ENCODE results near the gene GJB6.

GJB6 gene

DNA sequence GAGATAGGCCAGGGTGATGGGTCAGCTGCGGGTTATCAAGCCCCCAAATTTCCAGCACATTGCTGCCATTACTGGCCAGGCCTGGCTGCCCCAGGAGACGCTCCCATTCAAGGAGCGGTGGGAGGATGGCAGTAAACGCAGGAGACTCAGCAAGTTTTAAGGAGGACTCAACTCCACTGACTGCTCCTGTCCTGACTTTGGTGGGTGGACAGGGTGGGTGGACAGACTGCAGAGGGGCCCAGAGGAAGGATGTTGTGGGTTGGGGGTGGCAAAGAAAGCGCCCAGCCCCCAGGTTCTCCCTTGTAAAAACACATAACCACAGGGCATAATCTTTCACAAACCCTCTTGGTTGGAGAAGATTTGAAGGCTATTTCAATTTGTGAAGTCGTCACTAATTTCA lies 4.4 kb downstream of the GJB6 start:
- DNase-seq (ENCODE audit: extremely low read depth in 1 of 2, low read depth in 1 of 2), result no peak

DNA sequence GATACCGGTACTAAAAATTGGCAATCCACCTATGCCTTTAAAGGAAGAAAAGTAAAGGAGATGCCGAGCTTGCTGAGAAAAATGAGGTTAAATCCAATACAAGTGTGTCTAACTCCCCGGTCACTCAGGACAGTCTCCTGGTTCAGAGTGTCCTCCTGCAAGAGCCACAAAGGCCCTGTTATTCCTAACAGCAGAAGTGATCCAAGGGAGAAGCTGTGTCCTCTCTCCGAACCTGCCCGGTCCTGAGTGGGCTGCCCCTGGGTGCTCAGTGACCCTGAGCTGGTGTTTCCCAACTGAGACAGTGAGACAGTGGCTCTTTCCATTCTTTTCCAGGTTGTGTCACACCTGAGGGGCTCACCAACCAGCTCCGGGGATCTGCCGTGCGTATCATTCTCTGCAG lies 4.8 kb downstream of the GJB6 start:
- DNase-seq (ENCODE audit: extremely low read depth in 1 of 2, low read depth in 1 of 2), result no peak

DNA sequence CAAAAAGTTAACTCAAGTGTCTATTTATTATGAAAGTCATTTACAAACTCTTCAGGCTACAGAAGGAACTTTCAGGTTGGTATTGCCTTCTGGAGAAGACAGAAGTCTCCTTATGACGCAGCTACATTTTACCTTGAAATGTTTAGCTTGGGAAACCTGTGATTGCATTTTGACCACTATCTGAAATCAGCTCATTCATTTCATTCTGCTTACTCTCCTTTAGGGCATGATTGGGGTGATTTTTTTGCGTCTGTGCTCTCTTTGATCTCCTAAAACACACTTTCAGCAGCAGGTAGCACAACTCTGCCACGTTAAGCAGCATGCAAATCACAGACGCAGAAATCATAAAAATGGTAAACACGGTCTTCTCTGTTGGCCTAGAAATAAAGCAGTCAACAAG lies 9.6 kb downstream of the GJB6 start:
- no peak for DNase-seq (ENCODE audit: extremely low read depth in 1 of 2, low read depth in 1 of 2)

DNA sequence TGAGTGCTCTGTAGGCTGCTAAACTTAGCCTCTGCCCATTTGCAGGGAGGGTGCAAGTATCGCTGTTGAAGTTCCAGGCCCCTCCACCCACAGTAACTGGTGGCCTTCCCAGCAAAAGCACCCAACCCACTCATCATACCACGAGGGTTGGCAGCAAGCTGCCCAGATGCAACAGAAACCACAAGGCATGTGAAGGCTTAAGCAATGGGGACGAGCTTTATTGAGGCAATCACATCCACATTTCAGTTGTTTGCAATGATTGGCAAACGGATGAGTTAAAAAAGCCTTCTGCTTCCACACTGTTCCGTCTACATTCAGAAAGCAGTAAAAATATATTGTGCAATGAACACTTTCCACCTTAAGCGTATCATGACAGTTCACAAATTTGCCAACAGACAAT lies 10.3 kb downstream of the GJB6 start:
- DNase-seq (ENCODE audit: extremely low read depth in 1 of 2, low read depth in 1 of 2), result no peak

DNA sequence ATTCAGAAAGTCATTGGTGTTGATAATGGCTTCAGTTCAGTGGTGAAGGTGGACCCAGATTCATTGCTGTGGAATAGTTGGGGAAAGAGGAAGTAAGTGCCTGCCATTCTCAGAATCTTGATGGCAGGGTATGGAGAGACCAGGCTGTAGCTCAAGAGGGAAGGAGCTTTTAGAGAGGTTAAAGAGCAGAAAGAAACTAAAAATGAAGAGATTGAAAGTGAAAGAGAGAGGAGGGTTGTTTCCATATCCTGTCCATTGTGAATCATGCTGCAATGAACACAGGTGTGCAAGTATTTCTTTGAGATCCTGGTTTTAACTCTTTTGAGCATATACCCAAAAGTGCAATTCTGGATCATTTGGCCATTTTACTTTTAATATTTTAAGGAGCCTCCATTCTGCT lies 12.5 kb downstream of the GJB6 start:
- DNase-seq (ENCODE audit: extremely low read depth in 1 of 2, low read depth in 1 of 2), result no peak

DNA sequence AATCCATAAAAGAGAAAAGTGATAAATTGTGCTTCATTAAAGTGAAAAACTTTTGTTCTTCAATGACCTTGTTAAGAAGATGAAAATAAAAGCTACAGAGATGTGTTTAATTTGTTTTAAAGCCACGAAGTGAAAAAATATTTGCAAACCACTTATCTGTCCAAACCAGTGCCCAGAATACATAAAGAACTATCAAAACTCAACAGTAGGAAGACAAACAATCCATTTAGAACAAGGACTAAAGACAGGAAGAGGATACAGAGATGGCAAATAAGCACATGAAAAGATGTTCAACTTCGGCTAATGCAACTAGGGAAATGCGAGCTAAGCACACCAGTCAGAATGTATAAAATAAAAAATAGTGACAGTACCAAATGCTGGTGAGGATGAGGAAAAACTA lies 15.0 kb downstream of the GJB6 start:
- DNase-seq (ENCODE audit: extremely low read depth in 1 of 2, low read depth in 1 of 2), result no peak

DNA sequence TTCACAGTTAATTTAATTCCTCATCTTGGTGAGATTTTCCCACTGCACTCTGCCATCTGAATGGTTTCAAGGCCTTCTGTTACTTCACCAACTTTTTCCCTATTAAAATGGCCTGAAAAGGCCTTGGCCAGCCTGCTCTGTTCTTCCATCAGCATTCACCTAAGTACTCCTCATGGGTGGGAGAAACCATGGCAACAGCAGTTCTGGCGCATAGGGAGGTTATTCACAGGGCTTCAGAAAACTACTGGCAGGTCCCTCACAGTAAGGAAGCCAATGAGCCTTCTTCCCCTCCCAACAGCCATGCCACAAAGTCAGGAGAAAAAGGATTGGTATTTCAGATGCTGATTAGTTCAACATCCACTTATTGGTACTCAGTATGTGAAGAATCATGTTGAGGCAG lies 22.2 kb downstream of the GJB6 start:
- DNase-seq (ENCODE audit: extremely low read depth in 1 of 2, low read depth in 1 of 2), result no peak

DNA sequence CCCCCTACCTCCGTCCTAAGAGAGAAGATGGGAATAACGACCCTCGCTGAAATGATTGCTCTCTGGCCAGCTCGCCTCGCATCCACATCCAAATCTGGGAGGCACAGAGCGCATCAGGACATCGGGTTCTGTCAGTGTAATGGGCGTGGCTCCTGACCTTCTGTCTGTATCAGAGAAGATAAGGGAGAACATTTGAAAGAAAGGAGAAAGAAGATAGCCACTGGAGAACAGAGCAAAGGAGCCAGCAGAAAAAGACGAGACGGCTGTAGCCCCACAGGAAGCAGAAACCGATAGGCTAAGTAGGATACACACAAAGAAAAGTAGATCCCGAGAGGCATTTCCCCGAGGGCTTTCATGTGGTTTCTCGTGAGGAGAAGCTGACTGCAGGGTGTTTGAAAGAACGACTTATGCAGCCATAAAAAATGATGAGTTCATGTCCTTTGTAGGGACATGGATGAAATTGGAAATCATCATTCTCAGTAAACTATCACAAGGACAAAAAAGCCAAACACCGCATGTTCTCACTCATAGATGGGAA lies 25.4 kb downstream of the GJB6 start:
- DNase-seq (ENCODE audit: extremely low read depth in 1 of 2, low read depth in 1 of 2), result no peak

DNA sequence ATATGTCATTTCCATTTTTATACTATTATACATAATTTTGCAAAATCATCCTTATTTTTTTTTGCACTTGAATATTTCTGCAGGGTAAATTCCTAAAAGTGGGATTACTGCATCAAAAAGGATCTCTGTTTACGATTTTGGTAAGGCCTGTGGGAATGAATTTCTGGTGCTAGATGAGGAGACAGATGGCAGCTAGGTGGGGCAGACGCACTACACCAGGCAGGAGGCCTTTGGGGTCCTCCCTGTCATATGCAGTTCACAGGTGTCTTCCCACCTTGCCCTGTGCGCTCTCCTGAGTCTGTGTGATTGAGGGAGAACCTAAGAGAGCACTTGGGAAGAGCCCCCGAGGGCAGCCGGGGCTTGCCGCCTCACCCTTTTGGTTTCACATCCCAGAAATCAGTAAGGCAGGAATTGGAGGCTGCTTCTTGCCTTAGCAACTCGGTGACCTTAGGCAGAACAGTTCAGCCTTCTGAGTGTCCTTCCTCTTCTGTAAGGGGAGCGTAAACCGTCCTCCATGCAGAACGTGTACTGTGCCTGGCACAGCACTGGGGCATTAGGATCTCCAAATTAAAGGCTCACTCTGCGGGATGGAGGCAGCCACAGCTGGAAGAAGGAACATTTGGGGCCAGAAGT lies 25.9 kb downstream of the GJB6 start:
- DNase-seq (ENCODE audit: extremely low read depth in 1 of 2, low read depth in 1 of 2), result no peak

DNA sequence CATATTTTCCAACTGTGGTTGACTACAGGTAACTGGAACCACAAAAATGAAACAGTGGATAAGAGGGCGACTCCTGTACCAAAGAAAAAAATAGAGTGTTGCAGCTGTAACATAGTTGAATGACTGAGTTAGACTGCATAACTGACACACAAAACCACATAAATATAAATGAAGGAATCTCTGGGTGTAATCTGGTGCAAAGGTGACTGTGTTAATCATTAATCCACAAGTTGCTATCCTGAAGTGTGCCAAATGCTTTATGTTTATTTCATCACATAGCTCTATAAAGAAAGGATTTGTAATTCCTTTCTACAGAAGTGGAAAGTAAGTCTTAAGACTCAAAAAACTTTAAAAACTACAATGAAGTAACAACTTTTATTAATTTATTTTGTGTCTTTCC lies 33.3 kb downstream of the GJB6 start:
- no peak for DNase-seq (ENCODE audit: extremely low read depth in 1 of 2, low read depth in 1 of 2)

DNA sequence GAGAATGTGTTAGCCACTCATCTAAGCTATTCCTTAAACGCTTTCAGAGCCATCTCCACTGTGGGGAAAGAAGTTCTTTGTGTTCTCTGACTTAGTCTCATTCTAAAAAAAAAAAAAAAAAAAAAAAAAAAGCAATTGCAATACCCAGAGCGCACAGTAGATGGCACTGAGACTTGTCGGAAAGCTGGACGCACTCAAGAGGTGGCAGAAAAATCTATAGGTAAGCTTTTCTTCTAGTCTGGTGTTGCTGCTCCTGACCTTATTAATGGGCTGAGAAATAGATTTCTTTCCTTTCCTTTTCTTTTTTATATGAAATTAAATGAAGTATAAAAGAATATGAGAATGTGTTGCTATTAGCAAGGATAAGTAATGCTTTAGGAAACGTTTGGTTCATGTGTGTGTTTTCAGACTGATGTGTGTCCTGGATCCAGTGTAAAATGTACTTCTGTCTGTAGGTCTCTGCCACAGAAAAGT lies 34.7 kb downstream of the GJB6 start:
- no peak for DNase-seq (ENCODE audit: extremely low read depth in 1 of 2, low read depth in 1 of 2)

DNA sequence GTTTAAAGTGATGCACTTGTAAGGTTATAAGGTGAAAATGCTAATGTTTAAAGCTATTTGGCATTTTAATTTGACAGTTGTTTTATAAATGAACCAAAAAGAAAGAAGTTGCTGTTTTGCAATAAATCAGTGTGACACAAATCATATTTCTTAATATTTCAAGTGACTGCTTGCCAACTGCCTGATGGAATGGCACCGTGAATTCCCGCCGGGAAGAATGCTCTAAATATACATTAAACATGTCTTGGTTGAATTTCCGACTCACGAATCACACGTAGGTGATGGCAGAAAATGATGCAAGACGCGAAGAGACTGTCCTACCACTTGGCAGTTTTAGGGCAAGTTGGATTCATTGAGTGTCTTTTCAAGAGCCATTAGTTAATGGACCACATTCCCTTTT lies 36.3 kb downstream of the GJB6 start:
- no peak for DNase-seq (ENCODE audit: extremely low read depth in 1 of 2, low read depth in 1 of 2)

DNA sequence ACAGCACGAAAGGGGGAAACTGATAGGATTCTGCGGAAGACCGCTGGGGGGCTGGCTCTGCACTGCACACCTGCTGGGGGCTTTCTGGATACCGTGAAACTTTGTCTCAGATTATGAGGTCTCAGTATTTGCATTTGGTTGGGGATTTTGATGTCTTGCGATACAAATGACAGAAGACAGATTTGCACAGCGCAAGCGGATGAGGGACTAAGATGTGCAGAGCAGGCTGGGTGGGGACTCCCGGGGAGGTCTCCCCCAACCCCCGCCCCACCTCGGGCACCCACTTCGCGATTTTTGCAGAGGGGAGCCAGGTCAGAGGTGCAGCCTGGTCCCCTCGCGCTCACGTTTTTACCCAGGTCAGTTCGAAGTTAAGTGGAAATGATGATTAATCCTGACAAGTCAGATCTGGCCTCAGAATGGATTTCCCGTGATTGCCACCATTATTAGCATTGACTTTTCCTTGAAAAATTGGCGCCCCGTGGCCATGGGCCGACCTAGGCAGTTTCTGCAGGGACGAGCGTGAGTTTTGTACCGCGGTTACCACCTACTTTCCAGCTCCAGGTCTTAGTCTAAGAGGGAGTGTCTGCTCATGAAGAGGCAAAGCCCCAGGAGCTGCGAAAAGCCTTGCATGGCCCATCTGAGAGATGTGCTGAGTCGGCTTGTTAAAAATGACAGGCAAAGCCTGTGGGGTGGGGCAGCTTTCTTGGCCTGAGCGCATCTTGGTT lies 38.0 kb downstream of the GJB6 start:
- no peak for DNase-seq (ENCODE audit: extremely low read depth in 1 of 2, low read depth in 1 of 2)

DNA sequence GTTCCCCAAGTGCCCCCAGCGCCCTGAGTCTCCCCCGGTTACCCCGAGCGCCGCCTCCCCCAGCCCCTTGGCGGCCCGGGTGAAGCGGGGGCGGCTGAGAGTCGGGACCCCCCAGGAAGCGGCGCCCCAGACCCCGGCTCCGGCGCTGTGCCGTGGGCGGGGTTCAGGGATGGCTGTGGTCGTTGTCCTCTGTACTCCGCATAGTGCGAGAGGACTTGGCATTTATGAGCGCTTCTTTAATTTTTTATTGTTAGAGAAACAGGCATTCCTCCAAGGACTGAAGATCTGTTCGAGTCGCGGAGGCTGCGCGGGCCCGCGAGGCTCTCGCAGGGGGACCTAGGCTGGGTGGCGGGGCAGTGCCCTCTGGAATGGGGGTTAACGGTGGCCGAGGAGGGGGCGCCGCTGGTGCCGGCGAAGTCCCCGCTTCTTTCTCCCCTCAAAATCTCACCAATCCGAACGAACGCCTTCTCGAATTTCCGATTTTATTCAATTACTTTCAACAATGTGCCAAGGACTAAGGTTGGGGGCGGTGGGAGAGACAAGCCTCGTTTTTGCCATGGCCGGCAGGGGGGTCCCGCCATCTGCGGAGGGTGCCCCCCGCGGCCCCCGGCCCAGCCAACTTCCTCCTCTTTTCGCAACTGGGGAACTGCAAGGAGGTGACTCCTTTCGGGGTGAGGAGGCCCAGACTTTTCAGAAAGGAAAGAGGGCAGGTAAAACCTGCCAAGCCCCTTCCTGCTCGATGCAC lies 38.8 kb downstream of the GJB6 start:
- no peak for DNase-seq (ENCODE audit: extremely low read depth in 1 of 2, low read depth in 1 of 2)

DNA sequence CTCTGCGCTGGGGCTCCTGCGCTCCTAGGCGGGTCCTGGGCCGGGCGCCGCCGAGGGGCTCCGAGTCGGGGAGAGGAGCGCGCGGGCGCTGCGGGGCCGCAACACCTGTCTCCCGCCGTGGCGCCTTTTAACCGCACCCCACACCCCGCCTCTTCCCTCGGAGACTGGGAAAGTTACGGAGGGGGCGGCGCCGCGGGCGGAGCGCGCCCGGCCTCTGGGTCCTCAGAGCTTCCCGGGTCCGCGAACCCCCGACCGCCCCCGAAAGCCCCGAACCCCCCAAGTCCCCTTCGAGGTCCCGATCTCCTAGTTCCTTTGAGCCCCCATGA lies 39.3 kb downstream of the GJB6 start, which contains the start of gene GJB2:
Gene GJB2, minus strand, starts transcription at position 103 of the 326 bp plus-strand sequence. CDS start 3,357 bp downstream, outside the sequence.
- no peak for DNase-seq (ENCODE audit: extremely low read depth in 1 of 2, low read depth in 1 of 2)

DNA sequence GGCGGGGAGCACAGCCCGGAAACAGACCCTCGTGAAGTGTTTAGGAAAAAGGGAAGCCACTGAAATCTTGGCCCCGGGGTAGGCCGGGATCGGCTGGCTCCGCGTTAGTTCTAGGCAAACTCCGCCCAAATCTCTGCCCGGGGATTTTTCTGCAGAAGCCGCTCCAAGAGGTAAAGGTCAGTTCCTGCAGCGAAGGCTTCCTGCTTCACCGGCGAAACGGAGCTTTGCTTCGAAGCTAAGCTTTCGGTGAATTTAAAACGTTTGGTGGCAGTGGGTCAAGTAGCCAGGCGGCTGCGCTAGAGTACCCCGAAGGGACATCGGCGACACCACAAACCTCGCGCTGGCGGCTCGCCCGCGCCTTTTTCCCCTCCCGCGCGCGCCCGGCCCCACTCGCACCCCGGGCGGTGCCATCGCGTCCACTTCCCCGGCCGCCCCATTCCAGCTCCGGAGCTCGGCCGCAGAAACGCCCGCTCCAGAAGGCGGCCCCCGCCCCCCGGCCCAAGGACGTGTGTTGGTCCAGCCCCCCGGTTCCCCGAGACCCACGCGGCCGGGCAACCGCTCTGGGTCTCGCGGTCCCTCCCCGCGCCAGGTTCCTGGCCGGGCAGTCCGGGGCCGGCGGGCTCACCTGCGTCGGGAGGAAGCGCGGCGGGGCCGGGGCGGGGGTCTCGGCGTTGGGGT lies 39.8 kb downstream of the GJB6 start:
- DNase-seq (ENCODE audit: extremely low read depth in 1 of 2, low read depth in 1 of 2), result no peak

DNA sequence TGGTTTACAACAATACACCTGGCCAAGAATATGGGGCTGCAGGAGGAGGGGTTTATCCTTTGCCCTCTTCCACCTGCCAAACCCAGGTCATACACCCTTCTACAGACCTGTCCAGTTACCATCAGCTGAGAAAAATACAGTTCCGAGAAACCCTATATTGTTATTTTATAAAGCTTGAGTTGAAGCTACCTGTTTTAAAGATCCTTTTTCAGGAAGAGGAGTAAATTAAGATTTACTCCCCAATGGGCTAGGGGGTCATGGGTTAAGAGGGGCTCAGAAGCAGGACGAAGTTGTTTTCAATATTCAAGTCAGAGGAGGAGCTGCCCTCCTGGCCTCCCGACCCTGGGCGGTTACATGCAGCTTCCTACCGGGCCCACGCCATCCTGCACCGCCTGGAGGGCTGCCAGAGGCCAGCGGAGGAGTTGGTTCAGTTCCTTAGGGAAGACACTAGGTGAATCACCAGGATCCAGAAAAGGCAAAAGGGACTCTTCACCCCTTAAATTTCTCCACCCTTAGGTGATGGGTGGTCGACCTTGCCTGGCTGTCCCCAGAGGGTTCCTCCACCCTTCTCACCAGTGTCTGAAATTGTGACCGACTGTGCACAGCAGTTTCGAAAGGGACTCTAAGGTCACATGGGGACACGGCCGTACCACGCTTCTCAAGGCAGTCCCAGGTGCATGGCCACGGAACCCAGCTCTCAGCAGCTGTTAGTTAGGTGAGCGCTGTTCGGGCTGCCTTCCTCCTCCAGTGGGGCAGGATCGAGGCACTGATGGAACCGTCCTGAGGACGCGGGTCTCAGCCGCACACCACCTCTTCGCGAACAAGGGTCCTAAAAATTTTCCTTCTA lies 40.6 kb downstream of the GJB6 start:
- DNase-seq (ENCODE audit: extremely low read depth in 1 of 2, low read depth in 1 of 2), result no peak

DNA sequence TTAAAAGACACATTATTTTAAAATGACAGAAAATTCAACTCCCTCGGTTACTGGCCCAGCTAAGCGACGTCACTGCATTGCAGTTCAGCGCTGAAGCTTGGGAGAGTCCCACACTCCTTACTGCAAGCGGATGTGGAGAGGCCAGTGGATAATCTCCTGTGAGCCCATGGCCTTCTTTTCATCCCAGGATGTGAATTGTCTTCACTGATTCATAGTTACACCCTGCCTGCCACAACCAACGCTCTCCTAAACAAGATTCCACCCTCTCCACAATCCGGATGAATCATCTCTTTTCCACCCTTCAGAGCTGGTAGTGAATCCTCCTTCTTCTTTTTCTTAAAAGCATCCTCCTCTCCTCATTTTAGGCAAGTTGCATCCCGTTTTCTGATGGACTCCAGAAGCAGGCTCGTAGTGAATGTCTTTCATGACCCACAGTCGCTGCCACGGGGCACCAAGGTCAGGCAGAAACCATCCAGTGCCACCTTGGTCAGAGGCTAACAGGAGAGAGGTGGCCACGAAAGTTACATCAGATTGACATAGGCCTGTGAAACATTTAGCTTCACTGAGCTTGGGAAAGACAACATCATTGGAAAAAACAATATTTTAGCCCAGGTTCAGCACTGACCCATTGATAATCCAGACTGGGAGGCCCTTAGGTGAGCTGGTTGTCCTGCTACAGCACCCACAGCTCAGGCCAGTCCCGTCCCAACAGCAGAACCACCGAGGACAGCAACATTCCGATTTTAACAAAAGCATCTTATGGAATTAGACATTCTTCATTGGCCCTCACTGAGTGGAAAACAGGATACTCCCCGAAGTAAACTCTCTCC lies 41.4 kb downstream of the GJB6 start:
- no peak for DNase-seq (ENCODE audit: extremely low read depth in 1 of 2, low read depth in 1 of 2)

DNA sequence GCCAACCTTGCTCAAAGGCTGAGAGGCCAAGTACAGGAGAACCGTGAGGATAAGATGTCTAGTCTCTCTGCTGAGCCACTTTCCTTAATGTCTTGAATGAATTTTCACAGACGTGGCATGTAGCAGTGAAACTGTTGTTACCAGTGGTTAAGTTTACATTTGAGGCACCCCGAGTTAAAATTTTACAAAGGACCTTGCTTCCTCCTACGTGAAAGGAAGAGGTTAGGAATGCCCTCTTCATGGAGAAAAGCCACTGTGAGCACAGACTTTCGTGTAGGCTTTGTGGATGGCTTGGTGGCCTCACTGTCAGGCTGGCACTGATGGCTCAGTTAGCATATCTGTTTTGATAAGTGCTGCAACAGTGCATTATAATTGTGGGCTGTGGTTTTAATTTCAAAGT lies 42.0 kb downstream of the GJB6 start:
- no peak for DNase-seq (ENCODE audit: extremely low read depth in 1 of 2, low read depth in 1 of 2)

Measured in activated CD8-positive, alpha-beta memory T cell treated with anti-CD3 and anti-CD28 coated beads for 1 hour (primary cell).